HCT116 (cell line): ENCODE results near the gene TAF11. TPM values are rescaled to one million over a fixed set of nuclear protein-coding genes. Genes with fewer than 3 reads are reported as not detected.

Experiments
- ATAC-seq: fragments of 200-7000 bp; cut with Tn5 transposase; 2 replicates; pipeline ENCODE4 v1.9.1; 2020; ENCODE audit warnings: mild to moderate bottlenecking, moderate library complexity
- BruUV-seq: library from RNA; stranded (reverse); fragments of 400-500 nt; replicated peaks from 2 replicates; lab custom pipeline; 2021; lab: Mats Ljungman, UMichigan
- CTCF ChIA-PET: fragments of 300-600 bp; sonication (Branson Sonifier 250); formaldehyde crosslinking; loops from one replicate; lab custom pipeline; 2021; ENCODE audit warnings: antibody characterized with exemption; lab: Charles Lee
- POLR2A ChIA-PET: fragments of 300-600, 350-600 bp; sonication (Branson Sonifier 250); formaldehyde crosslinking; loops from one replicate; lab custom pipeline; 2021; ENCODE audit warnings: antibody characterized with exemption; lab: Charles Lee
- RAD21 ChIA-PET, 2 experiments: fragments of 300-600 bp; sonication (Branson Sonifier 250); formaldehyde crosslinking; loops; one replicate each; lab custom pipeline; 2023; ENCODE audit warnings: low total read pairs in 2 of 2; ENCODE audit not compliant: uncharacterized antibody in 2 of 2, unreplicated experiment in 2 of 2, low non-redundant PET in 1 of 2; lab: Charles Lee
- DNase-seq: peaks from one replicate; pipeline ENCODE4 v3.0.0-alpha.2; 2010; ENCODE audit warnings: low read depth, low spot score
- H2AFZ ChIP-seq: fragments of 200-600 bp; shearing (Covaris generic), sonication (generic); 2 replicates; pipeline ENCODE4 v1.6.1; 2017; ENCODE audit warnings: low read depth, mixed run types, mixed read lengths, antibody characterized with exemption, low read length; ENCODE audit not compliant: poor library complexity, severe bottlenecking
- H3K27ac ChIP-seq: 2 replicates; pipeline ENCODE4 v1.5.1; 2012; ENCODE audit warnings: low read depth, low read length
- H3K27me3 ChIP-seq: fragments of 200-600 bp; sonication (generic); 2 replicates; pipeline ENCODE4 v1.6.1; 2016; ENCODE audit warnings: mixed run types, low read length, mixed read lengths; ENCODE audit not compliant: insufficient read depth
- H3K36me3 ChIP-seq, 2 experiments: fragments of 200-500 bp in 1 of 2; fragments of 200-600 bp in 1 of 2; sonication (Bioruptor generic) in 1 of 2; sonication (generic) in 1 of 2; 2 replicates each; pipeline versions ENCODE4 v1.5.1 to v1.6.1; 2014 to 2016; ENCODE audit warnings: low read length in 2 of 2, inconsistent platforms in 1 of 2, mixed read lengths in 1 of 2, mixed run types in 1 of 2; ENCODE audit not compliant: insufficient read depth in 2 of 2, control insufficient read depth in 1 of 2
- H3K4me1 ChIP-seq, 2 experiments: fragments of 200-600 bp in 1 of 2; sonication (generic) in 1 of 2; 2 replicates each; pipeline versions ENCODE4 v1.5.1 to v1.6.1; 2012 to 2017; ENCODE audit warnings: low read length in 2 of 2, inconsistent platforms in 1 of 2, mild to moderate bottlenecking in 1 of 2, mixed read lengths in 1 of 2, mixed run types in 1 of 2, moderate library complexity in 1 of 2; ENCODE audit not compliant: insufficient read depth in 2 of 2, control insufficient read depth in 1 of 2
- H3K4me2 ChIP-seq: fragments of 200-600 bp; sonication (generic); 2 replicates; pipeline ENCODE4 v1.6.1; 2017; ENCODE audit warnings: mixed run types, low read length, mixed read lengths
- H3K4me3 ChIP-seq, 2 experiments: fragments of 200-600 bp in 1 of 2; sonication (generic) in 1 of 2; replicated peaks in 1 of 2; 2 replicates each; pipeline ENCODE4 v1.5.1; 2011 to 2016; ENCODE audit warnings: low read length in 2 of 2, control low read depth in 1 of 2, low read depth in 1 of 2, mild to moderate bottlenecking in 1 of 2, mixed read lengths in 1 of 2, mixed run types in 1 of 2
- H3K79me2 ChIP-seq: fragments of 200-600 bp; sonication (generic); 2 replicates; pipeline ENCODE4 v1.6.1; 2017; ENCODE audit warnings: mild to moderate bottlenecking, mixed run types, low read length, moderate library complexity, mixed read lengths; ENCODE audit not compliant: insufficient read depth
- H3K9ac ChIP-seq: fragments of 200-600 bp; sonication (generic); 2 replicates; pipeline ENCODE4 v1.6.1; 2016; ENCODE audit warnings: low read length, mixed read lengths
- H3K9me2 ChIP-seq: fragments of 200-600 bp; sonication (generic), shearing (Covaris generic); 2 replicates; pipeline ENCODE4 v1.6.1; 2017; ENCODE audit warnings: mixed run types, mild to moderate bottlenecking, moderate library complexity; ENCODE audit not compliant: insufficient read depth
- H3K9me3 ChIP-seq, 2 experiments: fragments of 200-500 bp in 1 of 2; fragments of 200-600 bp in 1 of 2; sonication (Bioruptor generic) in 1 of 2; sonication (generic) in 1 of 2; 2 replicates each; pipeline ENCODE4 v1.6.1; 2014 to 2017; ENCODE audit warnings: low read length in 2 of 2, mixed read lengths in 2 of 2, inconsistent platforms in 1 of 2, low read depth in 1 of 2, mild to moderate bottlenecking in 1 of 2, mixed run types in 1 of 2, moderate library complexity in 1 of 2; ENCODE audit not compliant: control insufficient read depth in 1 of 2, insufficient read depth in 1 of 2
- H4K20me1 ChIP-seq: fragments of 200-600 bp; sonication (generic), shearing (Covaris generic); 2 replicates; pipeline ENCODE4 v1.6.1; 2017; ENCODE audit warnings: mixed run types, mild to moderate bottlenecking, moderate library complexity; ENCODE audit not compliant: insufficient read depth
- CBX3 ChIP-seq: IDR thresholded peaks from 2 replicates; pipeline ENCODE4 v1.6.1; 2012; ENCODE audit warnings: low read depth
- CEBPB ChIP-seq: IDR thresholded peaks from 2 replicates; pipeline ENCODE4 v1.6.1; 2012; ENCODE audit warnings: low read depth
- EZH2phosphoT487 ChIP-seq: fragments of 200-600 bp; IDR thresholded peaks from 2 replicates; pipeline ENCODE4 v1.6.1; 2018; ENCODE audit warnings: antibody characterized with exemption, borderline replicate concordance
- JUND ChIP-seq: IDR thresholded peaks from 2 replicates; pipeline ENCODE4 v1.6.1; 2012
- POLR2AphosphoS5 ChIP-seq: IDR thresholded peaks from 2 replicates; pipeline ENCODE4 v1.6.1; 2011; ENCODE audit warnings: mild to moderate bottlenecking, low read depth, low read length, moderate library complexity
- SP1 ChIP-seq: IDR thresholded peaks from 2 replicates; pipeline ENCODE4 v1.6.1; 2012; ENCODE audit warnings: low read depth
- TCF7L2 ChIP-seq: IDR thresholded peaks from 2 replicates; pipeline ENCODE4 v1.7.0; 2011; ENCODE audit warnings: borderline replicate concordance, inconsistent platforms; ENCODE audit not compliant: insufficient read depth, insufficient read length; ENCODE audit errors: extremely low read depth
- ZNF274 ChIP-seq: fragments of 200-500 bp; sonication (Bioruptor generic); IDR thresholded peaks from 2 replicates; pipeline ENCODE4 v1.6.1; 2014; ENCODE audit warnings: mild to moderate bottlenecking, low read depth, low read length, inconsistent platforms
- intact Hi-C: fragments of 100-400 bp; cut with micrococcal nuclease; formaldehyde crosslinking; loops from 2 replicates; pipeline ENCODE4 v1.10.0; 2022
- total RNA-seq: library from RNA; stranded (reverse); gene quantifications from one replicate; pipeline ENCODE4 v1.2.1, GENCODE V29; 2021; ENCODE audit not compliant: unreplicated experiment
- TF ChIP-seq, protein P1 (sequence below): IDR thresholded peaks from 2 replicates; pipeline ENCODE4 v1.6.1; 2012

Gene TAF11
- total RNA-seq, 1 experiment from 2014 or later = 23.7 TPM

DNA sequence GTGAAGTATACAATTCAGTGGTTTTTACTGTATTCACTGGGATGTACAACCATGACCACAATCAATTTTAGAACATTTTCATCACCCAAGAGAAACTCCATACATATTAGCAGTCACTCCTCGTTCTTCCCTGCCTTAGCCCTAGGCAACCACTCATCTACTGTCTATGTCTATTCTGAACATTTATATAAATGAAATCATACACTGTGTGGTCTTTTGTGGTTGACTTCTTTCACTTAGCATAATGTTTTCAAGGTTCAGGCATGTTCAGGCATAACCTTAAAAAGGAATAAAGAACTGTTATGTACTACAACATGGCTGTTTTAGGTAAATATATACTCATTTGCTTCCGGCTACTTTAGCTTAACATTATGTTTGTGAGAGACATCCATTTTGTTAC is 58.7 kb downstream of the TAF11 start:
- no peak overlapping the region for H3K4me3 ChIP-seq
- no peaks in the 10 kb centered on the region for H4K20me1 ChIP-seq
- H3K9ac ChIP-seq = no peak overlapping the region
- RAD21 ChIA-PET = no interaction called here
- POLR2A ChIA-PET = no interaction called here
- TF ChIP-seq, protein P1, sequence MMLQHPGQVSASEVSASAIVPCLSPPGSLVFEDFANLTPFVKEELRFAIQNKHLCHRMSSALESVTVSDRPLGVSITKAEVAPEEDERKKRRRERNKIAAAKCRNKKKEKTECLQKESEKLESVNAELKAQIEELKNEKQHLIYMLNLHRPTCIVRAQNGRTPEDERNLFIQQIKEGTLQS = no peak
- TF ChIP-seq CEBPB (no peak), POLR2AphosphoS5 (no peak), JUND (no peak), CBX3 (no peak), EZH2phosphoT487 (no peak), TCF7L2 (no peak), ZNF274 (no peak), SP1 (no peak)
- TF ChIP-seq, all 23 proteins: peak for 0
- H3K9me3 ChIP-seq = no peaks in the 10 kb centered on the region
- DNase-seq (no peak), ATAC-seq (no peak)
- no peaks in the 10 kb centered on the region for H3K79me2 ChIP-seq
- CTCF ChIA-PET = no interaction called here
- BruUV-seq = no TSS peak
- H3K36me3 ChIP-seq = peaks cover under 1 to 5% of the 10 kb centered on the region in 2 experiments; a peak in 2 of 4 replicates
- intact Hi-C loops = no loop called here
- no peak overlapping the region for H2AFZ ChIP-seq
- H3K9me2 ChIP-seq = no peaks in the 10 kb centered on the region
- H3K27me3 ChIP-seq = no peaks in the 10 kb centered on the region
- no peaks in the 10 kb centered on the region for H3K4me1 ChIP-seq
- no peak overlapping the region for H3K4me2 ChIP-seq
- H3K27ac ChIP-seq = no peak overlapping the region

Other genes with a start within 250 kb of the TAF11 start
- 51.9 TPM for gene ILRUN, start 191.3 kb downstream of the TAF11 start, total RNA-seq
- gene SNRPC, start 130.5 kb downstream of the TAF11 start, total RNA-seq = 189 TPM
- gene BLTP3A, start 96.0 kb downstream of the TAF11 start, total RNA-seq = 21.5 TPM
- 20.6 TPM for gene ANKS1A, start 1.2 kb upstream of the TAF11 start, total RNA-seq